ENCODE measurements around the gene PALM2AKAP2. TPM values are rescaled to one million over a fixed set of nuclear protein-coding genes. Genes with fewer than 3 reads are reported as not detected.

The PALM2AKAP2 gene
- total and polyA plus RNA-seq, 2 experiments from 2014 or later: 2.5 to 7.9 TPM

DNA sequence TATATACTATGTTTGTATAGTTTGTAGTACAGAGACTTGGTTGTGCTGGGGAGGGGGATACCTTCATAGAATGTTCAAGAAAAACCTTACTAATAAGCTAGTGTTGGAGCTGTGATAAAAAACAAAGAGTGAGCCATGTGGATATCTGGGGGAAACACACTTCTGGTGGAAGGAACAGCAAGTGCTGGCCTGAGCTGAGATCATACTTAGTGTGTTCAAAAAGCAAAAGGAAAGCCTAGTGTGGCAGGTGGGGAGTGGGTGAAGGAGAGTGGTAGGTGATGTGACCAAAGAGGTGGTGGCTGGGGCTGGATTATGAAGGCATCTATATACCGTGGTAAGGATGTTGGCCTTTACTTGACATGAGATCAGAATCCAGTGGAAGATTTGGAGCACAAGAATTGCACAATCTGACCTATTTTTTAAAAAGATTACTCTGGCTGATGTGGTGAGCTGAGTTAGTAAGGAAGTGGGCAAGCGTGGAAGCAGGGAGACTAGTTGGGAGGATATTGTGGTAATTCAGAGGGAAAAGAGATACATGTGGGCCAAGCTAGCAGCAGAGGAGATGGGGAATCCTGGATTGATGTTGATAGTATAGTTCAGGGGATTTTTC is 26.6 kb downstream of the PALM2AKAP2 start:
- Histone ChIP-seq H3K4me3 (no peak overlapping the region), H3K36me3 (ENCODE audit: insufficient read depth) (no peaks in the 10 kb centered on the region), H3K27ac (ENCODE audit: low read depth) (no peak overlapping the region), H4K20me1 (replicated peaks; ENCODE audit: insufficient read depth) (no peaks in the 10 kb centered on the region), H3K79me2 (replicated peaks; ENCODE audit: insufficient read depth) (peaks cover 21% of the 10 kb centered on the region; the same call in 1 of the 2 replicates), H3K9me2 (ENCODE audit: insufficient read depth) (no peaks in the 10 kb centered on the region), H3K4me2 (no peak overlapping the region), H3K4me1 (ENCODE audit: insufficient read depth) (no peaks in the 10 kb centered on the region), H3F3A (replicated peaks; ENCODE audit: low read depth) (no peaks in the 10 kb centered on the region), H3K27me3 (ENCODE audit: insufficient read depth) (no peaks in the 10 kb centered on the region), H2AFZ (no peak overlapping the region)
- no peak overlapping the region for H3K27ac Mint-ChIP-seq
- DNase-seq (ENCODE audit: low spot score) (no peak), ATAC-seq (no peak)
- H3K9me3 Mint-ChIP-seq: peaks cover 4% of the 10 kb centered on the region; the same call in 1 of the 3 replicates
- no peaks in the 10 kb centered on the region for H3K27me3 Mint-ChIP-seq (ENCODE audit: insufficient read depth, low read depth, poor library complexity)
- H3K36me3 Mint-ChIP-seq (ENCODE audit: low read depth): no peaks in the 10 kb centered on the region; the same call in 2 of the 3 replicates
- H3K4me1 Mint-ChIP-seq: no peaks in the 10 kb centered on the region
- TF ChIP-seq ZNF331 (CRISPR knock-in tag; IDR thresholded peaks at IDR 0.05; ENCODE audit: low read depth) (no peak), CREB1 (CRISPR knock-in tag; IDR thresholded peaks at IDR 0.05; ENCODE audit: low read depth) (no peak), STAT1 (IDR thresholded peaks at IDR 0.05; ENCODE audit: unreplicated experiment) (no peak), REST (IDR thresholded peaks at IDR 0.05; ENCODE audit: unreplicated experiment) (no peak), EZH2 (IDR thresholded peaks at IDR 0.05; ENCODE audit: low read depth, unreplicated experiment) (no peak), CTCF (conservative IDR thresholded peaks at IDR 0.05; ENCODE audit: low read depth in 2 of 2) (no peak), NANOG (IDR thresholded peaks at IDR 0.05; ENCODE audit: borderline replicate concordance) (no peak), POLR2AphosphoS5 (IDR thresholded peaks at IDR 0.05; ENCODE audit: low read depth) (no peak), ZNF114 (CRISPR knock-in tag; IDR thresholded peaks at IDR 0.05) (no peak), JUNB (IDR thresholded peaks at IDR 0.05; ENCODE audit: unreplicated experiment) (no peak), EZH2phosphoT487 (IDR thresholded peaks at IDR 0.05; ENCODE audit: unreplicated experiment) (no peak)
- TF ChIP-seq, protein P1, sequence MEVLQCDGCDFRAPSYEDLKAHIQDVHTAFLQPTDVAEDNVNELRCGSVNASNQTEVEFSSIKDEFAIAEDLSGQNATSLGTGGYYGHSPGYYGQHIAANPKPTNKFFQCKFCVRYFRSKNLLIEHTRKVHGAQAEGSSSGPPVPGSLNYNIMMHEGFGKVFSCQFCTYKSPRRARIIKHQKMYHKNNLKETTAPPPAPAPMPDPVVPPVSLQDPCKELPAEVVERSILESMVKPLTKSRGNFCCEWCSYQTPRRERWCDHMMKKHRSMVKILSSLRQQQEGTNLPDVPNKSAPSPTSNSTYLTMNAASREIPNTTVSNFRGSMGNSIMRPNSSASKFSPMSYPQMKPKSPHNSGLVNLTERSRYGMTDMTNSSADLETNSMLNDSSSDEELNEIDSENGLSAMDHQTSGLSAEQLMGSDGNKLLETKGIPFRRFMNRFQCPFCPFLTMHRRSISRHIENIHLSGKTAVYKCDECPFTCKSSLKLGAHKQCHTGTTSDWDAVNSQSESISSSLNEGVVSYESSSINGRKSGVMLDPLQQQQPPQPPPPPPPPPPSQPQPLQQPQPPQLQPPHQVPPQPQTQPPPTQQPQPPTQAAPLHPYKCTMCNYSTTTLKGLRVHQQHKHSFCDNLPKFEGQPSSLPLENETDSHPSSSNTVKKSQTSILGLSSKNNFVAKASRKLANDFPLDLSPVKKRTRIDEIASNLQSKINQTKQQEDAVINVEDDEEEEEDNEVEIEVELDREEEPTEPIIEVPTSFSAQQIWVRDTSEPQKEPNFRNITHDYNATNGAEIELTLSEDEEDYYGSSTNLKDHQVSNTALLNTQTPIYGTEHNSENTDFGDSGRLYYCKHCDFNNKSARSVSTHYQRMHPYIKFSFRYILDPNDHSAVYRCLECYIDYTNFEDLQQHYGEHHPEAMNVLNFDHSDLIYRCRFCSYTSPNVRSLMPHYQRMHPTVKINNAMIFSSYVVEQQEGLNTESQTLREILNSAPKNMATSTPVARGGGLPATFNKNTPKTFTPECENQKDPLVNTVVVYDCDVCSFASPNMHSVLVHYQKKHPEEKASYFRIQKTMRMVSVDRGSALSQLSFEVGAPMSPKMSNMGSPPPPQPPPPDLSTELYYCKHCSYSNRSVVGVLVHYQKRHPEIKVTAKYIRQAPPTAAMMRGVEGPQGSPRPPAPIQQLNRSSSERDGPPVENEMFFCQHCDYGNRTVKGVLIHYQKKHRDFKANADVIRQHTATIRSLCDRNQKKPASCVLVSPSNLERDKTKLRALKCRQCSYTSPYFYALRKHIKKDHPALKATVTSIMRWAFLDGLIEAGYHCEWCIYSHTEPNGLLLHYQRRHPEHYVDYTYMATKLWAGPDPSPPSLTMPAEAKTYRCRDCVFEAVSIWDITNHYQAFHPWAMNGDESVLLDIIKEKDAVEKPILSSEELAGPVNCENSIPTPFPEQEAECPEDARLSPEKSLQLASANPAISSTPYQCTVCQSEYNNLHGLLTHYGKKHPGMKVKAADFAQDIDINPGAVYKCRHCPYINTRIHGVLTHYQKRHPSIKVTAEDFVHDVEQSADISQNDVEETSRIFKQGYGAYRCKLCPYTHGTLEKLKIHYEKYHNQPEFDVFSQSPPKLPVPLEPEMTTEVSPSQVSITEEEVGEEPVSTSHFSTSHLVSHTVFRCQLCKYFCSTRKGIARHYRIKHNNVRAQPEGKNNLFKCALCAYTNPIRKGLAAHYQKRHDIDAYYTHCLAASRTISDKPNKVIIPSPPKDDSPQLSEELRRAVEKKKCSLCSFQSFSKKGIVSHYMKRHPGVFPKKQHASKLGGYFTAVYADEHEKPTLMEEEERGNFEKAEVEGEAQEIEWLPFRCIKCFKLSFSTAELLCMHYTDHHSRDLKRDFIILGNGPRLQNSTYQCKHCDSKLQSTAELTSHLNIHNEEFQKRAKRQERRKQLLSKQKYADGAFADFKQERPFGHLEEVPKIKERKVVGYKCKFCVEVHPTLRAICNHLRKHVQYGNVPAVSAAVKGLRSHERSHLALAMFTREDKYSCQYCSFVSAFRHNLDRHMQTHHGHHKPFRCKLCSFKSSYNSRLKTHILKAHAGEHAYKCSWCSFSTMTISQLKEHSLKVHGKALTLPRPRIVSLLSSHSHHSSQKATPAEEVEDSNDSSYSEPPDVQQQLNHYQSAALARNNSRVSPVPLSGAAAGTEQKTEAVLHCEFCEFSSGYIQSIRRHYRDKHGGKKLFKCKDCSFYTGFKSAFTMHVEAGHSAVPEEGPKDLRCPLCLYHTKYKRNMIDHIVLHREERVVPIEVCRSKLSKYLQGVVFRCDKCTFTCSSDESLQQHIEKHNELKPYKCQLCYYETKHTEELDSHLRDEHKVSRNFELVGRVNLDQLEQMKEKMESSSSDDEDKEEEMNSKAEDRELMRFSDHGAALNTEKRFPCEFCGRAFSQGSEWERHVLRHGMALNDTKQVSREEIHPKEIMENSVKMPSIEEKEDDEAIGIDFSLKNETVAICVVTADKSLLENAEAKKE (CRISPR knock-in tag; IDR thresholded peaks at IDR 0.05): no peak
- H3K4me3 Mint-ChIP-seq: no peak overlapping the region

Measured in GM23338 (cell line).